Osteoblast (primary cell): Measurements from ENCODE around the gene RARG. TPM values are rescaled to one million over a fixed set of nuclear protein-coding genes. Genes with fewer than 3 reads are reported as not detected.

ENCODE experiments used
- DNase-seq: peaks from one replicate; pipeline ENCODE4 v3.0.0; 2011; ENCODE audit warnings: low spot score, mixed read lengths; ENCODE audit not compliant: insufficient read length; ENCODE audit errors: missing footprints
- H2AFZ ChIP-seq: 2 replicates; pipeline ENCODE4 v1.6.0; 2011; ENCODE audit warnings: mild to moderate bottlenecking, low read length
- H3K27ac ChIP-seq: 2 replicates; pipeline ENCODE4 v1.5.1; 2011; ENCODE audit warnings: mild to moderate bottlenecking, low read depth, low read length, moderate library complexity
- H3K27me3 ChIP-seq: 2 replicates; pipeline ENCODE4 v1.6.0; 2012; ENCODE audit warnings: mild to moderate bottlenecking, control low read depth, inconsistent platforms, low read length, moderate library complexity; ENCODE audit not compliant: insufficient read depth
- H3K36me3 ChIP-seq: 2 replicates; pipeline ENCODE4 v1.5.1; 2011; ENCODE audit warnings: mild to moderate bottlenecking, low read length, control low read depth, moderate library complexity; ENCODE audit not compliant: insufficient read depth
- H3K4me1 ChIP-seq: 2 replicates; pipeline ENCODE4 v1.5.1; 2011; ENCODE audit warnings: mild to moderate bottlenecking, low read length, control low read depth, moderate library complexity; ENCODE audit not compliant: insufficient read depth
- H3K4me2 ChIP-seq: 2 replicates; pipeline ENCODE4 v1.6.0; 2011; ENCODE audit warnings: mild to moderate bottlenecking, low read length; ENCODE audit not compliant: insufficient read depth
- H3K4me3 ChIP-seq: fragments of 200-600 bp; sonication (generic); 3 replicates; pipeline ENCODE4 v1.5.1; 2012; ENCODE audit warnings: mild to moderate bottlenecking, low read length, inconsistent platforms; ENCODE audit not compliant: insufficient read depth
- H3K79me2 ChIP-seq: 2 replicates; pipeline ENCODE4 v1.6.0; 2012; ENCODE audit warnings: mild to moderate bottlenecking, low read length, control low read depth, inconsistent platforms; ENCODE audit not compliant: insufficient read depth
- H3K9me3 ChIP-seq: 2 replicates; pipeline ENCODE4 v1.5.1; 2011; ENCODE audit warnings: low read depth, low read length, control low read depth
- H4K20me1 ChIP-seq: 2 replicates; pipeline ENCODE4 v1.6.0; 2012; ENCODE audit warnings: mild to moderate bottlenecking, low read length, control low read depth; ENCODE audit not compliant: insufficient read depth
- CTCF ChIP-seq: IDR thresholded peaks from 2 replicates; pipeline ENCODE4 v1.5.1; 2011; ENCODE audit warnings: mild to moderate bottlenecking, low read depth, low read length, moderate library complexity; ENCODE audit errors: extremely low read depth
- total RNA-seq: library from RNA; depleted of rRNA; stranded (reverse); fragments of >200 nt; gene quantifications from 2 replicates; pipeline ENCODE4 v1.2.3, GENCODE V29; 2012

Gene RARG
- total RNA-seq, 1 donor, result 49.9 TPM

- peaks cover 10% of the 10 kb centered on the region for H3K36me3 ChIP-seq
- peak overlapping the region; percentile 69 for H3K27ac ChIP-seq
- DNase-seq, result no peak
- peaks cover 15% of the 10 kb centered on the region for H3K4me1 ChIP-seq
- peak overlapping the region; percentile 98 for H3K4me2 ChIP-seq
- peak overlapping the region; percentile 98 for H2AFZ ChIP-seq
- H3K79me2 ChIP-seq, result peaks cover 27% of the 10 kb centered on the region
- H3K4me3 ChIP-seq, result peak overlapping the region; percentile 90
- no peaks in the 10 kb centered on the region for H3K9me3 ChIP-seq
- no peaks in the 10 kb centered on the region for H3K27me3 ChIP-seq
- H4K20me1 ChIP-seq, result peaks cover 2% of the 10 kb centered on the region
- no peak for TF ChIP-seq CTCF
These were observed 35.4 kb upstream of the RARG start for GRCh38 chr12:53267306-53267998.

GRCh38 chr12:53265783-53266182 lies 33.8 kb upstream of the RARG start:
- no peak overlapping the region for H2AFZ ChIP-seq
- H3K27ac ChIP-seq, result no peak overlapping the region
- H3K36me3 ChIP-seq, result peaks cover 3% of the 10 kb centered on the region
- H3K4me3 ChIP-seq, result no peak overlapping the region
- H3K4me2 ChIP-seq, result no peak overlapping the region
- TF ChIP-seq CTCF, result no peak
- H3K27me3 ChIP-seq, result no peaks in the 10 kb centered on the region
- peaks cover 2% of the 10 kb centered on the region for H4K20me1 ChIP-seq
- DNase-seq, result peak; percentile 88
- peaks cover 15% of the 10 kb centered on the region for H3K4me1 ChIP-seq
- H3K9me3 ChIP-seq, result no peaks in the 10 kb centered on the region
- peaks cover 22% of the 10 kb centered on the region for H3K79me2 ChIP-seq

GRCh38 chr12:53259891-53260290 lies 27.9 kb upstream of the RARG start:
- Histone ChIP-seq H3K4me3 (no peak overlapping the region), H3K27ac (no peak overlapping the region), H3K4me2 (no peak overlapping the region), H3K27me3 (no peaks in the 10 kb centered on the region), H4K20me1 (no peaks in the 10 kb centered on the region), H3K36me3 (peaks cover 1% of the 10 kb centered on the region), H3K4me1 (no peaks in the 10 kb centered on the region), H2AFZ (no peak overlapping the region), H3K9me3 (no peaks in the 10 kb centered on the region), H3K79me2 (peaks cover 7% of the 10 kb centered on the region)
- no peak for TF ChIP-seq CTCF
- no peak for DNase-seq

- no peak for TF ChIP-seq CTCF
- H3K4me2 ChIP-seq, result no peak overlapping the region
- no peak overlapping the region for H3K27ac ChIP-seq
- no peak for DNase-seq
- H3K36me3 ChIP-seq, result peaks cover 7% of the 10 kb centered on the region
- peak overlapping the region; percentile 50 for H2AFZ ChIP-seq
- H3K79me2 ChIP-seq, result peaks cover 14% of the 10 kb centered on the region
- no peak overlapping the region for H3K4me3 ChIP-seq
- H3K9me3 ChIP-seq, result no peaks in the 10 kb centered on the region
- H4K20me1 ChIP-seq, result no peaks in the 10 kb centered on the region
- no peaks in the 10 kb centered on the region for H3K4me1 ChIP-seq
- H3K27me3 ChIP-seq, result no peaks in the 10 kb centered on the region
These were observed 26.8 kb upstream of the RARG start for GRCh38 chr12:53258541-53259539.
